BJ (cell line): ENCODE data around the gene TACR1. TPM values are rescaled to one million over a fixed set of nuclear protein-coding genes. Genes with fewer than 3 reads are reported as not detected.

ENCODE experiments used
- CTCF ChIA-PET: fragments of 350-600 bp; formaldehyde crosslinking; extraction: SDS; loops from one replicate; lab custom pipeline; 2021; ENCODE audit warnings: antibody characterized with exemption, inconsistent platforms; lab: Yijun Ruan, JAX
- POLR2A ChIA-PET: fragments of 300-600 bp; sonication (Branson Sonifier 250); formaldehyde crosslinking; extraction: SDS; loops from one replicate; lab custom pipeline; 2021; ENCODE audit warnings: antibody characterized with exemption; lab: Charles Lee
- DNase-seq: peaks from one replicate; pipeline ENCODE4 v3.0.0-alpha.2; 2011; ENCODE audit warnings: low read depth
- H3K27me3 ChIP-seq: 2 replicates; pipeline ENCODE4 v1.6.0; 2011; ENCODE audit warnings: low read length; ENCODE audit not compliant: control insufficient read depth, insufficient read depth
- H3K36me3 ChIP-seq: 2 replicates; pipeline ENCODE4 v1.5.1; 2011; ENCODE audit warnings: low read length; ENCODE audit not compliant: control insufficient read depth, insufficient read depth
- H3K4me3 ChIP-seq: 2 replicates; pipeline ENCODE4 v1.5.1; 2011; ENCODE audit warnings: low read depth, mild to moderate bottlenecking, control low read depth, low read length
- polyA plus RNA-seq: library from polyadenylated mRNA; depleted of rRNA; stranded (reverse); fragments of >200 nt; gene quantifications from 2 replicates; pipeline ENCODE4 v1.2.3, GENCODE V29; 2011
- TF ChIP-seq, protein P1 (sequence below): IDR thresholded peaks from 2 replicates; pipeline ENCODE4 v1.5.1; 2011; ENCODE audit warnings: low read depth, mild to moderate bottlenecking, control low read depth, inconsistent platforms, low read length, moderate library complexity; ENCODE audit not compliant: insufficient read depth

The TACR1 gene
- polyA plus RNA-seq, 1 experiment: 0.07 TPM

DNA sequence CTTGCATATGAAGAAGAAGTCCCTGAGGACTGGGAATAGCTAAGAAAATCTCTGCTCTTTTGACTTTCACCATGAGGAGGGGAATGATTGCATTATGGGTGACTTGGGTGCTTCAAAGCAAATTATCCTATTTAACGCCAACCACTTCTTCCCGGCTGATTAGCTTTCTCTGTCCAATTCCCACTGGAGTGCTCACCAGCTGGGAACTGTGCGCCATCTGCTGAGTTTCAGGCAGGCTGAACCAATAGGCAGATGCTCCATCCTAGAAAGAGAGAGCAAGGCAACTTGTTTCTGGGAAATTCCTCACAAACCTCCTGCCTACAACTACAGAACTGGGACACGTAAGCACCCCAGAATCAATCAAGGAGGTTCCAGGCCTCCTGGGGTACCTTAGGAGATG, 191.5 kb downstream of the TACR1 start:
- no peak for DNase-seq
- no peak overlapping the region for H3K4me3 ChIP-seq
- POLR2A ChIA-PET: no interaction called here
- TF ChIP-seq, protein P1, sequence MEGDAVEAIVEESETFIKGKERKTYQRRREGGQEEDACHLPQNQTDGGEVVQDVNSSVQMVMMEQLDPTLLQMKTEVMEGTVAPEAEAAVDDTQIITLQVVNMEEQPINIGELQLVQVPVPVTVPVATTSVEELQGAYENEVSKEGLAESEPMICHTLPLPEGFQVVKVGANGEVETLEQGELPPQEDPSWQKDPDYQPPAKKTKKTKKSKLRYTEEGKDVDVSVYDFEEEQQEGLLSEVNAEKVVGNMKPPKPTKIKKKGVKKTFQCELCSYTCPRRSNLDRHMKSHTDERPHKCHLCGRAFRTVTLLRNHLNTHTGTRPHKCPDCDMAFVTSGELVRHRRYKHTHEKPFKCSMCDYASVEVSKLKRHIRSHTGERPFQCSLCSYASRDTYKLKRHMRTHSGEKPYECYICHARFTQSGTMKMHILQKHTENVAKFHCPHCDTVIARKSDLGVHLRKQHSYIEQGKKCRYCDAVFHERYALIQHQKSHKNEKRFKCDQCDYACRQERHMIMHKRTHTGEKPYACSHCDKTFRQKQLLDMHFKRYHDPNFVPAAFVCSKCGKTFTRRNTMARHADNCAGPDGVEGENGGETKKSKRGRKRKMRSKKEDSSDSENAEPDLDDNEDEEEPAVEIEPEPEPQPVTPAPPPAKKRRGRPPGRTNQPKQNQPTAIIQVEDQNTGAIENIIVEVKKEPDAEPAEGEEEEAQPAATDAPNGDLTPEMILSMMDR: no peak
- CTCF ChIA-PET: no interaction called here
- no peaks in the 10 kb centered on the region for H3K36me3 ChIP-seq
- no peaks in the 10 kb centered on the region for H3K27me3 ChIP-seq

DNA sequence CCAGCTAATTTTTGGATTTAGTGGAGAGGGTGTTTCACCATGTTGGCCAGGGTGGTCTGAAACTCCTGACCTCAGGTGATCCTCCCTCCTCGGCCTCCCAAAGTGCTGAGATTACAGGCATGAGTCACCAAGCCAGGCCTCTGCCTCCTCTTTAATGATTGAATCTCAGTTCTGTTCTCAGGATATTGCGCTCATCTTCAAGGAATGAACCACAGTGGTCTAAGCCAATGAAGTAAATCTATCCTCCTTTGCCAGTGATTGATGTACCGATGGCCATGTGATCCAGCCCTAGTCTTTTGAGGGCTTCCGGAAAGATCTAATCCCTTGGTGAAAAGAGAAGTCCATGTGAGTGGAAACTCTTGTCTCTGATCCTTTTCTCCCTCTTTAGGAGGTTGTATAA, 192.3 kb downstream of the TACR1 start:
- TF ChIP-seq, protein P1: no peak
- CTCF ChIA-PET: interaction anchor here (1.1 kb wide), 1 partner anchor 12 kb away, joined by 3 read pairs; no protein-coding TSS in a partner anchor
- Histone ChIP-seq H3K36me3 (no peaks in the 10 kb centered on the region), H3K4me3 (no peak overlapping the region), H3K27me3 (no peaks in the 10 kb centered on the region)
- POLR2A ChIA-PET: no interaction called here
- DNase-seq: no peak

DNA sequence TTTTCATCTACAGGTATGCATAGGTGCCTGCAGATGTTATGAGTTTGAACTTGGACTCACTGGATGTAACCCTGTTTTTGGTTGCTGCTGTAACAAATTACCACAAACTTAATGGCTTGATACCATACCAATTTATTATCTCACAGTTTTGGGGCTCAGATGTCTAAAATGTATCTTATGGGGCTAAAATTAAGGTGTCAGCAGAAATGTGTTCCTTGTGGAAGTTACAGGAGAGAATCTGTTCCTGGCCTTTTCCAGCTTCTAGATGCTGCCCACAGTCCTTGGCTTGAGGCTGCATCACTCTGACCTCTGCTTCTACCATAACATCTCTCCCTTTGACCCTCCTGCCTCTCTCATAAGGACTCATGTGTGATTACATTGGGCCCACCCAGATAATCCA, 193.3 kb downstream of the TACR1 start:
- TF ChIP-seq, protein P1: no peak
- no peak for DNase-seq
- Histone ChIP-seq H3K27me3 (no peaks in the 10 kb centered on the region), H3K36me3 (no peaks in the 10 kb centered on the region), H3K4me3 (no peak overlapping the region)
- ChIA-PET POLR2A (no interaction called here), CTCF (interaction anchor here (1.1 kb wide), 1 partner anchor 11 kb away, joined by 3 read pairs; no protein-coding TSS in a partner anchor)

DNA sequence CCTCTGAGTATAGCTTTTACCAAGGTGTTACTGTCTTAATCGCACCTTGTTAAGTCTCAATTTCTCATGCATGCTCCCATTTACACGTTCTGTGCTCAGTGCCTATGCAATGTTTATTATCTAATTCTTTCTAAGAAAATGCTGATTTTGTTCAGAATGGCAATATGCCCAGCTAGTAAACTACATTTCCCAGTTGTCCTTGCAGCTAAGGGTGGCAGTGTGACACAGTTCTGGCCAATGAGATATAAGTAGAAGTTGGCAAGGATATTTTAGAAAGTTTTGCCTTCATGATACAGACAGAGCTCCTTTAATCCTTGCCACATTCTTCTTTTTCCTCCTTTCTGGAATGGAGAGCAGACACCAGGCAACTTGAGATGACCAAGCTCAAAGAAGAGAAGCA, 195.5 kb downstream of the TACR1 start:
- TF ChIP-seq, protein P1: no peak
- ChIA-PET POLR2A (no interaction called here), CTCF (interaction anchor here (0.8 to 1.7 kb wide), 3 partner anchors 9 to 196 kb away, joined by 3 to 7 read pairs (median 4); partner anchors contain the start of gene TACR1)
- Histone ChIP-seq H3K27me3 (no peaks in the 10 kb centered on the region), H3K36me3 (no peaks in the 10 kb centered on the region), H3K4me3 (no peak overlapping the region)
- DNase-seq: no peak

DNA sequence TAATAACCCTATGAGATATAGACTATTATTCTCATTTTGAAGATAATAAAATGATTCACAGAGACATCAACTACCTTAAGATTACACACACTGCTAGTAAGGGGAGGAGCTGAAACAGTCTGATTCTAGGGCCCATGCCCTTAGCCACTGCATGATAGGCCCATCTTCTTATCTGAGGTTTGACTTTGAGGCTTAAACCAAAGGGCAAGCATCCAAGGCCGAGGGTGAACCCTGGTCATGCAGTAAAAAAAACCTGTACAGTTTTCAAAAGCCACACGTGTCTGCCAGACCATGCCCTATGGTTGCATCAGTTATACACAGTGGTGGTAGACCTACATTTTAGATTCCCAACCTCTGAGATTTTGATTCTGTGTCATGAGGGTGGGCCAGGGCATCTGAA, 196.0 kb downstream of the TACR1 start:
- DNase-seq: no peak
- ChIA-PET CTCF (interaction anchor here (0.8 to 1.7 kb wide), 2 partner anchors 9 to 10 kb away, joined by 4 to 7 read pairs; no protein-coding TSS in a partner anchor), POLR2A (no interaction called here)
- no peak overlapping the region for H3K4me3 ChIP-seq
- TF ChIP-seq, protein P1: no peak
- H3K27me3 ChIP-seq: no peaks in the 10 kb centered on the region
- no peaks in the 10 kb centered on the region for H3K36me3 ChIP-seq
